Measurements from ENCODE around the gene CHRNB4.

Gene CHRNB4

DNA sequence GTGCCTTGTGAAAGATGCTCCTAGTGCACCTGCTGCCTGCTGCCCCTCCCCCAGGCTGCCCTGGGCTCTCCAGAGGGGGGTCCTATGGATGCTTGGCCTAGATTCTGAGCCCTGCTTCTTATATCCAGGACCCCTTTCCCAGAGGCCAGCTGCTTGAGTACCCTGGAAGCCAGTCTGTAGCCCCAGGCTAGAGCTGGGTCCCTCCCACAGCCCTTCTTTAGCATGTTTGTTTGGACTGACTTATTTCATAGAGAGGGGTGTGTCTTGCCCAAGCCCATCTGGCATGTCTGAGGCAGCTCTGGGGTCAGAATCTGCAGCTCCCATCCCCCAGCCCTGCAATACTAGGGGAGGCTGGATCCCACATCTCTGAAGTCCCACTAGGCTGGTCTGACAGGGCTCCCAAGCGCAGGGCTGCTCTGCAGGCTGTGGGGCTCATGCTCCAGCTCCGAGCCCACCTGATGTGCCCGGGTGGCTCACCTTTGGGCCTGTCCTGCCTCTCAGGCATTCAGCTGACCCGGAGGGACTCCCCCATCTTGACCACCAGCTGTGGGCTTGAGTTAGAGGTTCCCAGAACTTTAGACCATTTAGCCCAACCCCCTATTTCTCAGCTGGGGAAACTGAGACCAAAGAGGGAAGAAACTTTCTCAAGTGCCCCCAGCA, 3.1 kb downstream of the CHRNB4 start:
- Histone ChIP-seq H3K9ac (ENCODE audit: low read length) (no peak overlapping the region), H3K36me3 (ENCODE audit: control insufficient read depth, insufficient read depth, low read length) (no peaks in the 10 kb centered on the region), H3K4me3 (ENCODE audit: low read length) (no peak overlapping the region), H3K27me3 (ENCODE audit: control insufficient read depth, insufficient read depth, low read length) (no peaks in the 10 kb centered on the region), H3K4me1 (ENCODE audit: control insufficient read depth, insufficient read depth, low read length) (no peaks in the 10 kb centered on the region), H3K27ac (ENCODE audit: low read depth, low read length) (no peak overlapping the region)

DNA sequence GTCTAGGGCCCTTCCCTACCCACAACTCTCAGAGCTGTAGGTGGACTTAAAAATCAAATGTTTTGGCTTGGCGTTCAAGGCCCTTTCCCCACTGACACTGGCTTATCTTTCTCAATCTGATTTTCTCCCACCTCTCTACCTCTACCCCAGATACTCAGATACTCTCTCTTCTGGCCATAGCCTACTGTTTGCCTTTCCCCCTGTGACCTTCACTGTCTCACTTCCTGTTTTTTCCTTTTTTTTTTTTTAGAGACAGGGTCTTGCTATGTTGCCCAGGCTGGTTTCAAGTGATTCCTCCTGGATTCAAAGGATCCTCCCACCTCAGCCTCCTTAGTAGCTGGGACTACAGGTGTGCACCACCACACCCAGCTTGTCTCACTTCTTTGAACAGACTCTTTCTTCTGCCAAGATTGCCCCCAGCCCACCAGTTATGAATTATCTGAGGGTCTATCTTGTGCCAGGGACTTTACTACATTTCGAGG, 4.6 kb downstream of the CHRNB4 start:
- Histone ChIP-seq H3K9ac (ENCODE audit: low read length) (no peak overlapping the region), H3K27me3 (ENCODE audit: control insufficient read depth, insufficient read depth, low read length) (no peaks in the 10 kb centered on the region), H3K27ac (ENCODE audit: low read depth, low read length) (no peak overlapping the region), H3K4me3 (ENCODE audit: low read length) (no peak overlapping the region), H3K36me3 (ENCODE audit: control insufficient read depth, insufficient read depth, low read length) (no peaks in the 10 kb centered on the region), H3K4me1 (ENCODE audit: control insufficient read depth, insufficient read depth, low read length) (no peaks in the 10 kb centered on the region)

DNA sequence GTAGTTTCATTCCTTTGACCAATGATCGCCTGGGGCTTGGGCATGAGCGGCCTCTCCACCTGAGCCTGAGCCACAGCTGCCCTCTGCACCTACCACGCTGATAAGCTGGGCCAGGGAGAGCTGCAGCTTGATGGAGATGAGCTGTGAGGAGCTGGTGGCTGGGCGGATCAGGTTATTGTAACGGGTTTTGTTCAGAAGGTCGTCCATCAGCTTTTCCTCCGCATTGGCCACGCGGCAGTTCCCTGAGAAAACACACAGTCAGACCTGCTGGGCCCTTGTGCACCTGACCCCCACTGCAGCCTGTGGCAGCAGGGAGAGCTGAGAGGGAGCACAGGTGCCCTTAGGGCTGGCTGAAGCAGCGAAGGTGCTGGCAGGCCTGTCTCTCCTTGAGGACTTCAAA, 5.7 kb downstream of the CHRNB4 start:
- H3K36me3 ChIP-seq (ENCODE audit: control insufficient read depth, insufficient read depth, low read length), result no peaks in the 10 kb centered on the region
- H3K4me3 ChIP-seq (ENCODE audit: low read length), result no peak overlapping the region
- no peak overlapping the region for H3K27ac ChIP-seq (ENCODE audit: low read depth, low read length)
- H3K4me1 ChIP-seq (ENCODE audit: control insufficient read depth, insufficient read depth, low read length), result no peaks in the 10 kb centered on the region
- H3K9ac ChIP-seq (ENCODE audit: low read length), result no peak overlapping the region
- H3K27me3 ChIP-seq (ENCODE audit: control insufficient read depth, insufficient read depth, low read length), result no peaks in the 10 kb centered on the region

DNA sequence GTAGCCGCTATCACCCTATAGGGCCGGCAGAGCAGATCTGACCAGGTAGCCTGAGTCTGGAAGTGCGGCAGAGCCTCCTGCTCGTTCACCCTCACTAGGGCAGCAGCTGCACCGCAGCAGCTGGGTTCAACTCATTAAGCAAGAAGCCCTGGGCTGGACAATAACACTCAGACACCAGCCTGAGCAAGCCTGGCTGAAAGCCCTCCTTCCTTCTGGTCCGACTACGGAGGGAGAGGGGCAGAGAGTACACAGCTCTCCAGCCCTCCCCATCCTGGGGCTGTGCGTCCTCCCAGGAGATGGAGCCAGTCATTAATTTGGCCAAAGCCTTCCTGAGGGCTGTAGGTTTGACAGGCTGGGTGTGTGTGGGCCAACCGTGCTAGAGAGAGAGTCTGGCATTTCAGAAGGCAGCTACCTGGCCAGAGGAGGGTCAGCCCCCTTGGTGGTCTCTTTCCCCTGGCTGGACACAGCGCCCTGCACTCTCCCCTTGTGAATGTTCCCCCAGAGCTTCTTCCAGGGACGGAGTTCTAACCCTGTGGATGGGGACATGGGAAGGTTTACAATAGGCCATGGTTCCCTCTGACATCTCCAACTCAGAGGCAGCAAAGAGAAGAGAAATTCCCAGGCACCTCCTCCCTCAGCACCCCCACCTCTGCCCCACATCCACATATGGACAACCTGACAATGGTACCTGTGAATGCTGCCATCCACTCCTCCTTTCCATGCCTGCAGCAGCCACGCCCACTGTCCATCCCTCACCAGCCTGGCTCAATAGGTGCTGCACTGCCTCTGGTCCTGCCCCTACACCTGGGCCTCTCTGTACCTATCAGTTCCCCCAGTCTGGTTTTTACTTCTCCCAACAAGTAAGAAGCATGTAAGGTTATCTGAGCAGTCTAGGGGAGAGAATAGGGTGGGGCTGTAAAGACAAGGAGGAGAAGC, 6.5 kb downstream of the CHRNB4 start:
- H3K27me3 ChIP-seq (ENCODE audit: control insufficient read depth, insufficient read depth, low read length), result no peaks in the 10 kb centered on the region
- H3K4me3 ChIP-seq (ENCODE audit: low read length), result no peak overlapping the region
- H3K9ac ChIP-seq (ENCODE audit: low read length), result no peak overlapping the region
- H3K27ac ChIP-seq (ENCODE audit: low read depth, low read length), result no peak overlapping the region
- no peaks in the 10 kb centered on the region for H3K36me3 ChIP-seq (ENCODE audit: control insufficient read depth, insufficient read depth, low read length)
- H3K4me1 ChIP-seq (ENCODE audit: control insufficient read depth, insufficient read depth, low read length), result no peaks in the 10 kb centered on the region

DNA sequence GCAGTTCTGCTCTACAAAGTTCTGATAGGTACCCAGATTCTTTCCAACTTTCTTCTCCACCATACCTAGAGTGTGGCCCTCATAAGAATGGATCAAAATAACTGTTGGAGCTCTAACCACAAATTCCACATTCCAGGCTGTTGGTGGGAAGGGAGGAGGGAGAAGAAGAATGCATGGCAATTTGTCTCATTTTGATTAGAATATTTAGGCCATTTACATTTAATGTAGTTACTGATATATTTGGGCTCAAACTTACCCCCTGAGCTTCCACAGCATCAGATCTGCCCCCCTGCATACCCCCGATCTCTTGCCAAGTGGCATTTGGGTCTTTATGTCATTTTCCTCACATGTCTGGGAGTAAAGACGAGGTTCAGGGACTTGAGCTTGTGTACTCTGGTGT, 7.7 kb downstream of the CHRNB4 start:
- Histone ChIP-seq H3K4me1 (ENCODE audit: control insufficient read depth, insufficient read depth, low read length) (no peaks in the 10 kb centered on the region), H3K27me3 (ENCODE audit: control insufficient read depth, insufficient read depth, low read length) (no peaks in the 10 kb centered on the region), H3K27ac (ENCODE audit: low read depth, low read length) (no peak overlapping the region), H3K36me3 (ENCODE audit: control insufficient read depth, insufficient read depth, low read length) (no peaks in the 10 kb centered on the region), H3K9ac (ENCODE audit: low read length) (no peak overlapping the region), H3K4me3 (ENCODE audit: low read length) (no peak overlapping the region)

DNA sequence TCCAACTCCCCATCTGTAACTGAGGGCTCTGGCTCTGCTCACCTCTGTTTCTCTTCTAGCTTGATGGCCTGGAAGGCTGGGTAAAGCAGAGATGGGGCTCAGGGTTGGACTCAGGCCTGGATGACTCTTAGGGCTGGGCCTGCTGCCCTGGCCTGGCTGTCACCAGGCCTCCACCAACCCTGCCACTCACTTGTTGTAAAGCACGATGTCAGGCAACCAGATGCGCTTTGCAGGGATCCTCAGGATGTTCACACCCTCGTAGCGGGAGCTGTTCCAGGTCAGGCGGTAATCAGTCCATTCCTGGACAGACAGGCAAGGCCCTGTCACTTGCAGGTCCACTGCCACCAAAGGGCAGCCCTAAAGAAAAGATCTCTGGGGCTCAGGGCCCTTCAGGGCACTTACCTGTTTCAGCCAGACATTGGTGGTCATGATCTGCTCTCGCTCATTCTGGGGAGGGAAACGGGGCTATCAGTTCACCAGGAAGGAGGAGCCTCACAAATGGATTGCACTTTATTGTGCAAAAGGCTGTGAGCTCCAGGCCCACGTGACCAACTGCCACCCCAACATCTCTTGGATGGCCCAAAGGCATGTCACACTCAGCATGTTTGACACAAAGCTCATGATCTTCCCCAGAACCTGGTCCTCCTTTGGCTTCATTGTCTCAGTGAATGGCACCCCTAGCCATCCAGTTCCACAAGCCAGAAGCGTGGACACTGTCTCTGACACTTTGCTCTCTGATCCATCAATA, 9.9 kb downstream of the CHRNB4 start:
- Histone ChIP-seq H3K27me3 (ENCODE audit: control insufficient read depth, insufficient read depth, low read length) (no peaks in the 10 kb centered on the region), H3K9ac (ENCODE audit: low read length) (no peak overlapping the region), H3K4me1 (ENCODE audit: control insufficient read depth, insufficient read depth, low read length) (no peaks in the 10 kb centered on the region), H3K36me3 (ENCODE audit: control insufficient read depth, insufficient read depth, low read length) (no peaks in the 10 kb centered on the region), H3K4me3 (ENCODE audit: low read length) (no peak overlapping the region), H3K27ac (ENCODE audit: low read depth, low read length) (no peak overlapping the region)

DNA sequence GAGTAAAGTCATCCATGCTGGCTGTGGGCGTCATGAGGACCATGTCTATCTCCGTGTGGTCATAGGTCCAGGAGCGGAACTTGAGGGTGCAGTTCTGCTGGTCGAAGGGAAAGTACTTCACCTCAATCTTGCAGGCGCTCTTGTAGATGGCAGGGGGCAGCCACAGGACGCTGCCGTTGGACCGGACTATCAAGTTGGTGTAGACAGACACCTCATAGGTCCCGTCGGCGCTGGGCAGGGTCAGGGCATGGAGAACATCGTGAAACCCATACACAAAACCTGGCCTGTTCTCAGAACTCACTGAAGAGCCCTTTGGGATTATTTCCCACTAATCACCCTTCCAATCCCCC, 11.3 kb downstream of the CHRNB4 start:
- Histone ChIP-seq H3K9ac (ENCODE audit: low read length) (no peak overlapping the region), H3K27me3 (ENCODE audit: control insufficient read depth, insufficient read depth, low read length) (peaks cover 1% of the 10 kb centered on the region), H3K4me1 (ENCODE audit: control insufficient read depth, insufficient read depth, low read length) (no peaks in the 10 kb centered on the region), H3K27ac (ENCODE audit: low read depth, low read length) (no peak overlapping the region), H3K4me3 (ENCODE audit: low read length) (no peak overlapping the region), H3K36me3 (ENCODE audit: control insufficient read depth, insufficient read depth, low read length) (no peaks in the 10 kb centered on the region)

DNA sequence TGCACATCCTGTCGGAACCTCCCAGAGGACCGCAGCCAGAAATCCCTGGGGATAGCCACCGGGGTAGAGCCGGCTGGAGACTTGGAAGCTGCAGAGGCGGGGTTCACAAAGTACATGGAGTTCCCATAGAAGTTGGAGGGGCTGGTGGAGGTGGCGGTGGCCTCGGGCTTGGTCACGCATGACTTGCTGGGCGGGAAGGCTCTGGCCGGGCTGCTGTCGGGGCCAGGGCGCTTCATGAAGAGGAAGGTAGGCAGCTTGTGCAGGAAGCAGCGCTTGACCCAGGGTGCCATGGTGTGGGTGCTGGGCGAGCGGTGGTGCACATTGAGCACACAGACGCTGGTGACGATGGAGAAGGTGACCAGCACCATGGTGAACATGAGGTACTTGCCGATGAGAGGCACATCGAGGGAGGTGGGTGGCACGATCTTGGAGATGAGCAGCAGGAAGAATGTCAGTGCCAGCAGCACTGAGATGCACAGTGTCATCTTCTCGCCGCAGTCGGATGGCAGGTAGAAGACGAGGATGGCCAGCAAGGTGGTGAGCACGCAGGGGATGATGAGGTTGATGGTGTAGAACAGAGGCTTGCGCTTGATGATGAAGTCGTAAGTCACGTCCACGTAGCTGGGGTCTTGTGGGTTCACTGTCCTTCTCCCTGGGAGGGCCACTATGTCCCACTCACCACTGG, 11.8 kb downstream of the CHRNB4 start:
- H3K9ac ChIP-seq (ENCODE audit: low read length), result no peak overlapping the region
- peaks cover 2% of the 10 kb centered on the region for H3K27me3 ChIP-seq (ENCODE audit: control insufficient read depth, insufficient read depth, low read length)
- no peaks in the 10 kb centered on the region for H3K4me1 ChIP-seq (ENCODE audit: control insufficient read depth, insufficient read depth, low read length)
- no peak overlapping the region for H3K27ac ChIP-seq (ENCODE audit: low read depth, low read length)
- H3K36me3 ChIP-seq (ENCODE audit: control insufficient read depth, insufficient read depth, low read length), result no peaks in the 10 kb centered on the region
- no peak overlapping the region for H3K4me3 ChIP-seq (ENCODE audit: low read length)

DNA sequence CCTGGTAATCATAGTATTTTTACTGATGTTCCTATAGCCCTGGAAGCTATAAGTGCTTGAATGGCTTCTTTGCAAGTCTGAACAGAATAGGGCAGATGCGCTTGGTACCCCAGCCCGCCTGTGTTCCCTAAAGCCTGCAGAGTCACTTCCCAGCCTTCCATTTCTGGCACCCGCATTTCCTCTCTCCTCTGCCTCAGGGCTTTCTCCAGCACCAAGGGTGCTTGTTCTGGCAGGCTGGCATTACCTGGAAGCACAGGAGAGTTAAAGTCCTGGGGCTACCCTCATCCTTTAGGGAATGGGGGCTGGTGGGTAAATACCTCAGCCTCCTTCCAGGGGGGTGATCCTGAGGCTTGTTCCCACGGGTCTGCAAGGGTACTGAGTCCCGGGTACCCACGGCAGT, 12.8 kb downstream of the CHRNB4 start:
- no peak overlapping the region for H3K27ac ChIP-seq (ENCODE audit: low read depth, low read length)
- H3K27me3 ChIP-seq (ENCODE audit: control insufficient read depth, insufficient read depth, low read length), result peaks cover 2% of the 10 kb centered on the region
- no peaks in the 10 kb centered on the region for H3K36me3 ChIP-seq (ENCODE audit: control insufficient read depth, insufficient read depth, low read length)
- H3K9ac ChIP-seq (ENCODE audit: low read length), result no peak overlapping the region
- H3K4me3 ChIP-seq (ENCODE audit: low read length), result no peak overlapping the region
- no peaks in the 10 kb centered on the region for H3K4me1 ChIP-seq (ENCODE audit: control insufficient read depth, insufficient read depth, low read length)

DNA sequence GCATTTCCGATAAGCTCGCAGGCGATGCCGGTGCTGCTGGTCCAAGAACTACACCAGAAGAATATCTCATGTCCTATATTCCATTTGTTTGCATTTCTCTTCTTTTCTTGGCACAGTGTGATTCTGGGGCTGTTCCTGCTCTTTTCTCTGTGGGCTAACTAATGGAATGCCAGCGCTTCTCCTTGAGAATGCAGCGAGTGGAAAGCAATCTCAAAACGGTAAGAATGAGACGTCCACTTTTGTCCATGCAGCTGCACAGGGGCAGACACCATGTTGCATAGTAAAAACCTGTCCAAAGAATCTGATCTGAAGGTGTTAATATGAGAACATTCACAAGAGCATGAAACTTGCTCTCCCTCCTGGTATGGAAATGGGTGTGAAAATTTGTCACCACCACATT, 13.7 kb downstream of the CHRNB4 start:
- Histone ChIP-seq H3K9ac (ENCODE audit: low read length) (no peak overlapping the region), H3K4me3 (ENCODE audit: low read length) (no peak overlapping the region), H3K27ac (ENCODE audit: low read depth, low read length) (no peak overlapping the region), H3K4me1 (ENCODE audit: control insufficient read depth, insufficient read depth, low read length) (no peaks in the 10 kb centered on the region), H3K36me3 (ENCODE audit: control insufficient read depth, insufficient read depth, low read length) (no peaks in the 10 kb centered on the region), H3K27me3 (ENCODE audit: control insufficient read depth, insufficient read depth, low read length) (peaks cover 2% of the 10 kb centered on the region)

DNA sequence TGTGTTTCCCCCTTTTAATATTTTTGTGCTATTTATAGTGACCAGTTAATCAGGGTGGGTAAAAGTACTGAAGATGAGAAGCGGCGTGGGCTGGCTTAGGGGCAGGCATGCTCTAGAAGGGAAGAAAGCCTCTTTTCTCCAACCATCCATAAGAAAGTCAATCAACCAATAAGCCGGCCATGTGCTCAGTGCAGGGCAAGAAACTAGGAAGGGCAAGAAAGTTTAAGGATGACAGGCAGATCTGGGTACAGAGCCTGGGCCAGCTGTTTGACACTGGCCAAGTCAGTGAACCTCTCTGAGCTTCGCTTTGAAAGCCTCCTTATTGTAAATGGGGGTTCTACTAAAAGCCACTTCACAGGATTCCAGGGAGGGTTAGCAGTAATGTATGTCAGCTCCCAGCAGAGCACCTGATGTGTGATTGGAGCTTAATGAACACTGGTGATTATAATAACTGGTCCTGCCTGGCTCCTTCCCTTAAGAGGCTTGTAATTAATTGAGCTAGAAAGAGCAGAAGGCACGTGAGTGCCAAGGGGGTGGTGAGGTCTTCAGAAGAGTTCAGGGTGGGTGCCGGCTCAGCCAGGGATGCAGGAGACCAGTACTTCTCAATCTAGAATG, 14.5 kb downstream of the CHRNB4 start:
- H3K9ac ChIP-seq (ENCODE audit: low read length), result no peak overlapping the region
- H3K27me3 ChIP-seq (ENCODE audit: control insufficient read depth, insufficient read depth, low read length), result peaks cover 2% of the 10 kb centered on the region
- no peak overlapping the region for H3K4me3 ChIP-seq (ENCODE audit: low read length)
- H3K27ac ChIP-seq (ENCODE audit: low read depth, low read length), result no peak overlapping the region
- H3K36me3 ChIP-seq (ENCODE audit: control insufficient read depth, insufficient read depth, low read length), result no peaks in the 10 kb centered on the region
- H3K4me1 ChIP-seq (ENCODE audit: control insufficient read depth, insufficient read depth, low read length), result no peaks in the 10 kb centered on the region

Measured in rectal smooth muscle tissue (tissue), 1 donor.